GM12872 (cell line): ENCODE data around the gene FARS2.

ENCODE experiments used
- CTCF ChIP-seq: IDR thresholded peaks from 3 replicates; pipeline ENCODE4 v1.5.1; 2011; ENCODE audit warnings: low read depth, mild to moderate bottlenecking, low read length, moderate library complexity; ENCODE audit not compliant: insufficient read depth

Gene FARS2

GRCh38 chr6:5338177-5338960, 77.1 kb downstream of the FARS2 start:
- TF ChIP-seq CTCF, result no peak

GRCh38 chr6:5339786-5340185, 78.5 kb downstream of the FARS2 start:
- TF ChIP-seq CTCF, result no peak

GRCh38 chr6:5341845-5342244, 80.5 kb downstream of the FARS2 start:
- no peak for TF ChIP-seq CTCF

- no peak for TF ChIP-seq CTCF
Measured at GRCh38 chr6:5343998-5344397, 82.7 kb downstream of the FARS2 start.

GRCh38 chr6:5345324-5345723, 84.0 kb downstream of the FARS2 start:
- no peak for TF ChIP-seq CTCF

- no peak for TF ChIP-seq CTCF
Measured at GRCh38 chr6:5351552-5352210, 90.4 kb downstream of the FARS2 start.

GRCh38 chr6:5353971-5354370, 92.7 kb downstream of the FARS2 start:
- no peak for TF ChIP-seq CTCF
